H1 (cell line): ENCODE data around the gene TMUB1. TPM values are rescaled to one million over a fixed set of nuclear protein-coding genes. Genes with fewer than 3 reads are reported as not detected.
A peak's percentile ranks its signal among the peaks of the same experiment; 100 is the strongest.

Experiments used
- CTCF ChIA-PET: fragments of 300-600 bp; sonication (Branson Sonifier 250); formaldehyde crosslinking; loops from one replicate; lab custom pipeline; 2021; ENCODE audit not compliant: partially characterized antibody; lab: Charles Lee
- POLR2A ChIA-PET: fragments of 300-600 bp; sonication (Branson Sonifier 250); formaldehyde crosslinking; loops from one replicate; lab custom pipeline; 2021; ENCODE audit warnings: inconsistent platforms; ENCODE audit not compliant: partially characterized antibody; lab: Charles Lee
- DNase-seq, 2 experiments: peaks; one replicate each; pipeline versions ENCODE4 v3.0.0 to v3.0.0-alpha.2; 2010 to 2022; ENCODE audit warnings: low spot score in 2 of 2, low read depth in 1 of 2, mixed read lengths in 1 of 2
- FAIRE-seq: peaks from 2 replicates; lab custom pipeline; 2011; peaks lifted over from hg19 to GRCh38; lab: Jason Lieb, UNC
- H2AFZ ChIP-seq: 2 replicates; pipeline ENCODE4 v1.8.1; 2012; ENCODE audit warnings: low read length, inconsistent platforms
- H2AK5ac ChIP-seq: 2 replicates; pipeline ENCODE4 v1.6.1; 2013; ENCODE audit warnings: low read depth, low read length
- H2BK120ac ChIP-seq: replicated peaks from 2 replicates; pipeline ENCODE3; 2013; ENCODE audit warnings: low read depth, low read length, inconsistent platforms
- H2BK12ac ChIP-seq: 2 replicates; pipeline ENCODE4 v1.6.1; 2013; ENCODE audit warnings: low read depth, low read length
- H2BK15ac ChIP-seq: 2 replicates; pipeline ENCODE4 v1.6.1; 2013; ENCODE audit warnings: low read length
- H2BK20ac ChIP-seq: 2 replicates; pipeline ENCODE4 v1.6.1; 2013; ENCODE audit warnings: low read length
- H2BK5ac ChIP-seq: 2 replicates; pipeline ENCODE4 v1.6.1; 2013; ENCODE audit warnings: low read depth, low read length
- H3K14ac ChIP-seq: 2 replicates; pipeline ENCODE4 v1.6.1; 2013; ENCODE audit warnings: inconsistent platforms; ENCODE audit not compliant: insufficient read length
- H3K18ac ChIP-seq: 2 replicates; pipeline ENCODE4 v1.6.1; 2013; ENCODE audit warnings: low read length; ENCODE audit errors: extremely low read depth
- H3K23ac ChIP-seq: 2 replicates; pipeline ENCODE4 v1.6.1; 2013; ENCODE audit warnings: inconsistent platforms; ENCODE audit not compliant: insufficient read length
- H3K23me2 ChIP-seq: 2 replicates; pipeline ENCODE4 v1.6.1; 2013; ENCODE audit warnings: low read depth, low read length
- H3K27ac ChIP-seq: 2 replicates; pipeline ENCODE4 v1.6.1; 2011; ENCODE audit warnings: low read depth, low read length, inconsistent platforms
- H3K27me3 ChIP-seq, 4 experiments: replicated peaks in 1 of 4; 1 replicate in 1 of 4; 2 replicates in 3 of 4; pipeline versions ENCODE4 v1.6.1 to v1.8.1; 2011 to 2013; ENCODE audit warnings: low read length in 3 of 4, mild to moderate bottlenecking in 3 of 4, inconsistent platforms in 2 of 4, mixed read lengths in 2 of 4, moderate library complexity in 1 of 4; ENCODE audit not compliant: control insufficient read depth in 3 of 4, insufficient read depth in 3 of 4; ENCODE audit errors: extremely low read depth in 1 of 4
- H3K36me3 ChIP-seq, 4 experiments: 2 replicates each; pipeline versions ENCODE4 v1.6.1 to v1.8.1; 2011 to 2013; ENCODE audit warnings: mild to moderate bottlenecking in 4 of 4, low read length in 3 of 4, moderate library complexity in 2 of 4, control low read depth in 1 of 4, inconsistent platforms in 1 of 4; ENCODE audit not compliant: insufficient read depth in 4 of 4, control insufficient read depth in 2 of 4
- H3K4ac ChIP-seq: replicated peaks from 2 replicates; pipeline ENCODE3; 2013; ENCODE audit warnings: low read length, low read depth, mixed read lengths, inconsistent platforms; ENCODE audit not compliant: insufficient read length
- H3K4me1 ChIP-seq, 4 experiments: replicated peaks in 1 of 4; 1 replicate in 1 of 4; 2 replicates in 3 of 4; pipeline versions ENCODE4 v1.6.1 to v1.8.1; 2011 to 2013; ENCODE audit warnings: low read length in 3 of 4, inconsistent platforms in 2 of 4, mixed read lengths in 1 of 4; ENCODE audit not compliant: insufficient read depth in 4 of 4, control insufficient read depth in 3 of 4
- H3K4me2 ChIP-seq, 2 experiments: 2 replicates each; pipeline versions ENCODE4 v1.6.1 to v1.8.1; 2011 to 2013; ENCODE audit warnings: low read depth in 2 of 2, low read length in 2 of 2, control low read depth in 1 of 2, inconsistent platforms in 1 of 2, mild to moderate bottlenecking in 1 of 2; ENCODE audit not compliant: insufficient read depth in 1 of 2
- H3K4me3 ChIP-seq, 4 experiments: fragments of 200-600, 300-600 bp in 1 of 4; sonication (generic), shearing (Covaris generic), sonication (Bioruptor Twin) in 1 of 4; 2 replicates each; pipeline versions ENCODE4 v1.5.1 to v1.8.1; 2011 to 2016; ENCODE audit warnings: low read length in 4 of 4, low read depth in 3 of 4, control low read depth in 2 of 4, inconsistent platforms in 2 of 4, mild to moderate bottlenecking in 2 of 4, mixed read lengths in 1 of 4, moderate library complexity in 1 of 4; ENCODE audit not compliant: insufficient read depth in 2 of 4; ENCODE audit errors: extremely low read depth in 1 of 4
- H3K56ac ChIP-seq: replicated peaks from 2 replicates; pipeline ENCODE3; 2013; ENCODE audit warnings: low read depth, mild to moderate bottlenecking, mixed read lengths, low read length, inconsistent platforms; ENCODE audit not compliant: insufficient read length
- H3K79me1 ChIP-seq: 2 replicates; pipeline ENCODE4 v1.6.1; 2013; ENCODE audit warnings: low read depth, low read length, control low read depth
- H3K79me2 ChIP-seq, 2 experiments: 2 replicates each; pipeline versions ENCODE4 v1.6.1 to v1.8.1; 2012 to 2013; ENCODE audit warnings: low read length in 2 of 2, mild to moderate bottlenecking in 2 of 2, inconsistent platforms in 1 of 2; ENCODE audit not compliant: insufficient read depth in 2 of 2, control insufficient read depth in 1 of 2
- H3K9ac ChIP-seq, 4 experiments: replicated peaks in 1 of 4; 1 replicate in 1 of 4; 2 replicates in 3 of 4; pipeline versions ENCODE4 v1.6.1 to v1.8.1; 2011 to 2013; ENCODE audit warnings: low read depth in 3 of 4, low read length in 3 of 4, control low read depth in 2 of 4, mild to moderate bottlenecking in 2 of 4, moderate library complexity in 2 of 4, inconsistent platforms in 1 of 4; ENCODE audit errors: extremely low read depth in 1 of 4
- H3K9me3 ChIP-seq, 2 experiments: 2 replicates each; pipeline versions ENCODE4 v1.6.1 to v1.8.1; 2012 to 2013; ENCODE audit warnings: mild to moderate bottlenecking in 2 of 2, moderate library complexity in 2 of 2, control low read depth in 1 of 2, inconsistent platforms in 1 of 2, low read depth in 1 of 2, low read length in 1 of 2, mixed read lengths in 1 of 2; ENCODE audit not compliant: insufficient read depth in 2 of 2
- H4K20me1 ChIP-seq, 2 experiments: replicated peaks in 1 of 2; 2 replicates each; pipeline versions ENCODE3 to v1.8.1; 2011 to 2013; ENCODE audit warnings: inconsistent platforms in 2 of 2, low read length in 2 of 2, mild to moderate bottlenecking in 1 of 2; ENCODE audit not compliant: insufficient read depth in 2 of 2, control insufficient read depth in 1 of 2
- H4K5ac ChIP-seq: 2 replicates; pipeline ENCODE4 v1.6.1; 2013; ENCODE audit warnings: low read length, low read depth, mixed read lengths, inconsistent platforms; ENCODE audit not compliant: insufficient read length
- H4K8ac ChIP-seq: 2 replicates; pipeline ENCODE4 v1.8.0; 2013; ENCODE audit warnings: mild to moderate bottlenecking, moderate library complexity, low read length, inconsistent platforms; ENCODE audit not compliant: insufficient read depth; ENCODE audit errors: extremely low read depth
- H4K91ac ChIP-seq: replicated peaks from 2 replicates; pipeline ENCODE3; 2013; ENCODE audit warnings: low read length, mixed read lengths, inconsistent platforms; ENCODE audit not compliant: insufficient read length
- JUND ChIP-seq: IDR thresholded peaks from 2 replicates; pipeline ENCODE4 v1.6.1; 2011; ENCODE audit warnings: mild to moderate bottlenecking, improper control_type of control experiment, low read length
- KDM5A ChIP-seq: fragments of 200-600 bp; IDR thresholded peaks from 2 replicates; pipeline ENCODE4 v1.7.1; 2012; ENCODE audit warnings: mild to moderate bottlenecking, low read length, inconsistent platforms, mixed read lengths
- NANOG ChIP-seq: IDR thresholded peaks from 2 replicates; pipeline ENCODE4 v1.6.1; 2011; ENCODE audit warnings: low read length, low read depth, mild to moderate bottlenecking, inconsistent platforms; ENCODE audit not compliant: insufficient read depth, poor library complexity, severe bottlenecking
- POLR2AphosphoS5 ChIP-seq: IDR thresholded peaks from 2 replicates; pipeline ENCODE4 v1.6.1; 2011; ENCODE audit warnings: low read depth, low read length
- SP2 ChIP-seq: IDR thresholded peaks from 2 replicates; pipeline ENCODE4 v1.6.1; 2012; ENCODE audit warnings: mild to moderate bottlenecking, low read length, inconsistent platforms
- SP4 ChIP-seq: IDR thresholded peaks from 2 replicates; pipeline ENCODE4 v1.6.1; 2012; ENCODE audit warnings: low read length, inconsistent platforms
- TCF12 ChIP-seq: IDR thresholded peaks from 2 replicates; pipeline ENCODE4 v1.6.1; 2011; ENCODE audit warnings: low read depth, mild to moderate bottlenecking, low read length
- WGBS, 2 experiments: shearing (Covaris generic) in 1 of 2; methylation state at CpG; one replicate each; pipeline versions ENCODE4 v1.1.6 to v1.1.7; 2013 to 2015; ENCODE audit warnings: low lambda C conversion rate in 2 of 2, mixed read lengths in 2 of 2, inconsistent platforms in 1 of 2, low coverage in 1 of 2, missing lambda C conversion rate in 1 of 2; ENCODE audit not compliant: insufficient replicate concordance in 2 of 2, insufficient coverage in 1 of 2, insufficient read length in 1 of 2; ENCODE audit errors: extremely low coverage in 1 of 2, missing lambda C conversion rate in 1 of 2; 5-methylcytosine and 5-hydroxymethylcytosine counted together
- polyA plus RNA-seq, 7 experiments: library from polyadenylated mRNA; depleted of rRNA in 3 of 7; stranded (reverse) in 5 of 7; unstranded in 2 of 7; fragments of >200 nt in 5 of 7; fragments of 200-250 nt in 2 of 7; gene quantifications; 1 replicate in 5 of 7; 2 replicates in 1 of 7; 4 replicates in 1 of 7; pipeline versions ENCODE4 v1.2.1 to v1.2.3, GENCODE V29; 2011 to 2013; ENCODE audit warnings: missing spikeins in 2 of 7, mixed read lengths in 2 of 7
- total RNA-seq: library from RNA; stranded (reverse); fragmentation: NEBNext Ultra II Directional; extraction: Animal tissue kit (Norgen Biotek cat#: 25700); gene quantifications from 2 replicates; pipeline ENCODE4 v1.2.1, GENCODE V29; 2021

TMUB1 gene
- total and polyA plus RNA-seq, 2 of the 8 experiments (the other 6 are each of a cell fraction or from before 2014, with no cell fraction given) = 41.4 to 56.2 TPM

DNA sequence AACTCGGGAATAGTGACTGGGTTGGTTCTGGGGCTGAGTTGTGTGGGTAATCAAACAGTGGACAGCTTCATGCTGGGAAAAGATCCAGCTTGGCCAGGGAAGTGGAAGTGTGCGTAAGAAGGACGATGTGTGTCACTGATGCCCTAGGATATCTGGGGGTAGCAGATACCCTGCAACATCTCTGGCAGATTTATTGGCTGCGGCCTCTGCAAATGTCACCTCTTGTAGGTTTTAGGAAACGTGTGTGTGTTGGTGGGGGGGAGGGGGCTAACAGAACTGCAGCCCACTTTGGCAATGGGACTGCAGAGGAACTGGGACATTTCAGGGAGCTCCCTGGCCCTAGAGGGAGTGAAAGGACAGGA lies 2.0 kb upstream of the TMUB1 start:
- H3K4me2 ChIP-seq = peak overlapping the region; percentile 78 to 85
- no peak overlapping the region for H3K9ac ChIP-seq
- H2BK5ac ChIP-seq = peak overlapping the region; percentile 42; the same call in 1 of the 2 replicates
- no peak overlapping the region for H3K56ac ChIP-seq
- H3K36me3 ChIP-seq = no peaks in the 10 kb centered on the region
- peak overlapping the region in 3 of 4 experiments; percentile 48 to 64 (median 58); a peak in 5 of 8 replicates for H3K4me3 ChIP-seq
- no peak overlapping the region for H2AFZ ChIP-seq
- no peak overlapping the region for H2AK5ac ChIP-seq
- H2BK12ac ChIP-seq = no peak overlapping the region; the same call in 1 of the 2 replicates
- H3K79me1 ChIP-seq = peaks cover 5% of the 10 kb centered on the region
- peak overlapping the region; percentile 51 for H4K91ac ChIP-seq
- H3K27ac ChIP-seq = no peak overlapping the region
- H2BK120ac ChIP-seq = no peak overlapping the region
- POLR2A ChIA-PET = interaction anchor here (0.6 to 2.7 kb wide), 9 partner anchors 9 to 234 kb away, joined by 3 to 13 read pairs (median 4); partner anchors contain the start of genes ABCF2 and H2BK1
- peaks cover 6 to 53% (median 31%) of the 10 kb centered on the region in 4 experiments for H3K4me1 ChIP-seq
- FAIRE-seq (no peak), DNase-seq (no peak)
- 52% methylated on average over 5 of the region's 5 CpGs; no CpG with 5 or more reads in 1 of the 2 experiments for WGBS, 2 experiments
- H3K18ac ChIP-seq = 0 out of 2 replicates have a peak overlapping the region, but pooled peaks have one; percentile 15
- peaks cover 0 to 26% (median 14%) of the 10 kb centered on the region in 4 experiments; a peak in 6 of 7 replicates for H3K27me3 ChIP-seq
- no peak overlapping the region for H3K23ac ChIP-seq
- H4K8ac ChIP-seq = no peak overlapping the region
- H3K23me2 ChIP-seq = peaks cover 32% of the 10 kb centered on the region
- H4K20me1 ChIP-seq = peaks cover 19 to 27% of the 10 kb centered on the region in 2 experiments
- TF ChIP-seq JUND (no peak), POLR2AphosphoS5 (0 out of 2 replicates have a peak, but pooled peaks have one; percentile 8), TCF12 (no peak), SP2 (no peak), NANOG (no peak), SP4 (0 out of 2 replicates have a peak, but pooled peaks have one; percentile 14), KDM5A (no peak)
- peak overlapping the region; percentile 88; the same call in 1 of the 2 replicates for H2BK15ac ChIP-seq
- no peak overlapping the region for H4K5ac ChIP-seq
- CTCF ChIA-PET = interaction anchor here (0.8 to 15.1 kb wide), 12 partner anchors 8 to 142 kb away, joined by 3 to 448 read pairs (median 3); partner anchors contain the start of genes ABCF2 and SLC4A2
- H3K9me3 ChIP-seq = no peaks in the 10 kb centered on the region
- H3K4ac ChIP-seq = peak overlapping the region; percentile 46
- H3K79me2 ChIP-seq = peaks cover 0 to 26% of the 10 kb centered on the region in 2 experiments; a peak in 2 of 4 replicates
- no peak overlapping the region for H3K14ac ChIP-seq
- no peak overlapping the region for H2BK20ac ChIP-seq
